H1 (cell line): Measurements from ENCODE around the gene SPEM3. TPM values are rescaled to one million over a fixed set of nuclear protein-coding genes. Genes with fewer than 3 reads are reported as not detected.

Source experiments
- CTCF ChIA-PET: fragments of 300-600 bp; sonication (Branson Sonifier 250); formaldehyde crosslinking; loops from one replicate; lab custom pipeline; 2021; ENCODE audit not compliant: partially characterized antibody; lab: Charles Lee
- POLR2A ChIA-PET: fragments of 300-600 bp; sonication (Branson Sonifier 250); formaldehyde crosslinking; loops from one replicate; lab custom pipeline; 2021; ENCODE audit warnings: inconsistent platforms; ENCODE audit not compliant: partially characterized antibody; lab: Charles Lee
- DNase-seq, 2 experiments: peaks; one replicate each; pipeline versions ENCODE4 v3.0.0 to v3.0.0-alpha.2; 2010 to 2022; ENCODE audit warnings: low spot score in 2 of 2, low read depth in 1 of 2, mixed read lengths in 1 of 2
- FAIRE-seq: peaks from 2 replicates; lab custom pipeline; 2011; peaks lifted over from hg19 to GRCh38; lab: Jason Lieb, UNC
- H2AFZ ChIP-seq: 2 replicates; pipeline ENCODE4 v1.8.1; 2012; ENCODE audit warnings: low read length, inconsistent platforms
- H2AK5ac ChIP-seq: 2 replicates; pipeline ENCODE4 v1.6.1; 2013; ENCODE audit warnings: low read depth, low read length
- H2BK120ac ChIP-seq: replicated peaks from 2 replicates; pipeline ENCODE3; 2013; ENCODE audit warnings: low read depth, low read length, inconsistent platforms
- H2BK12ac ChIP-seq: 2 replicates; pipeline ENCODE4 v1.6.1; 2013; ENCODE audit warnings: low read depth, low read length
- H2BK15ac ChIP-seq: 2 replicates; pipeline ENCODE4 v1.6.1; 2013; ENCODE audit warnings: low read length
- H2BK20ac ChIP-seq: 2 replicates; pipeline ENCODE4 v1.6.1; 2013; ENCODE audit warnings: low read length
- H2BK5ac ChIP-seq: 2 replicates; pipeline ENCODE4 v1.6.1; 2013; ENCODE audit warnings: low read depth, low read length
- H3K14ac ChIP-seq: 2 replicates; pipeline ENCODE4 v1.6.1; 2013; ENCODE audit warnings: inconsistent platforms; ENCODE audit not compliant: insufficient read length
- H3K18ac ChIP-seq: 2 replicates; pipeline ENCODE4 v1.6.1; 2013; ENCODE audit warnings: low read length; ENCODE audit errors: extremely low read depth
- H3K23ac ChIP-seq: 2 replicates; pipeline ENCODE4 v1.6.1; 2013; ENCODE audit warnings: inconsistent platforms; ENCODE audit not compliant: insufficient read length
- H3K23me2 ChIP-seq: 2 replicates; pipeline ENCODE4 v1.6.1; 2013; ENCODE audit warnings: low read depth, low read length
- H3K27ac ChIP-seq: 2 replicates; pipeline ENCODE4 v1.6.1; 2011; ENCODE audit warnings: low read depth, low read length, inconsistent platforms
- H3K27me3 ChIP-seq, 4 experiments: replicated peaks in 1 of 4; 1 replicate in 1 of 4; 2 replicates in 3 of 4; pipeline versions ENCODE4 v1.6.1 to v1.8.1; 2011 to 2013; ENCODE audit warnings: low read length in 3 of 4, mild to moderate bottlenecking in 3 of 4, inconsistent platforms in 2 of 4, mixed read lengths in 2 of 4, moderate library complexity in 1 of 4; ENCODE audit not compliant: control insufficient read depth in 3 of 4, insufficient read depth in 3 of 4; ENCODE audit errors: extremely low read depth in 1 of 4
- H3K36me3 ChIP-seq, 4 experiments: 2 replicates each; pipeline versions ENCODE4 v1.6.1 to v1.8.1; 2011 to 2013; ENCODE audit warnings: mild to moderate bottlenecking in 4 of 4, low read length in 3 of 4, moderate library complexity in 2 of 4, control low read depth in 1 of 4, inconsistent platforms in 1 of 4; ENCODE audit not compliant: insufficient read depth in 4 of 4, control insufficient read depth in 2 of 4
- H3K4ac ChIP-seq: replicated peaks from 2 replicates; pipeline ENCODE3; 2013; ENCODE audit warnings: low read length, low read depth, mixed read lengths, inconsistent platforms; ENCODE audit not compliant: insufficient read length
- H3K4me1 ChIP-seq, 4 experiments: replicated peaks in 1 of 4; 1 replicate in 1 of 4; 2 replicates in 3 of 4; pipeline versions ENCODE4 v1.6.1 to v1.8.1; 2011 to 2013; ENCODE audit warnings: low read length in 3 of 4, inconsistent platforms in 2 of 4, mixed read lengths in 1 of 4; ENCODE audit not compliant: insufficient read depth in 4 of 4, control insufficient read depth in 3 of 4
- H3K4me2 ChIP-seq, 2 experiments: 2 replicates each; pipeline versions ENCODE4 v1.6.1 to v1.8.1; 2011 to 2013; ENCODE audit warnings: low read depth in 2 of 2, low read length in 2 of 2, control low read depth in 1 of 2, inconsistent platforms in 1 of 2, mild to moderate bottlenecking in 1 of 2; ENCODE audit not compliant: insufficient read depth in 1 of 2
- H3K4me3 ChIP-seq, 4 experiments: fragments of 200-600, 300-600 bp in 1 of 4; sonication (generic), shearing (Covaris generic), sonication (Bioruptor Twin) in 1 of 4; 2 replicates each; pipeline versions ENCODE4 v1.5.1 to v1.8.1; 2011 to 2016; ENCODE audit warnings: low read length in 4 of 4, low read depth in 3 of 4, control low read depth in 2 of 4, inconsistent platforms in 2 of 4, mild to moderate bottlenecking in 2 of 4, mixed read lengths in 1 of 4, moderate library complexity in 1 of 4; ENCODE audit not compliant: insufficient read depth in 2 of 4; ENCODE audit errors: extremely low read depth in 1 of 4
- H3K56ac ChIP-seq: replicated peaks from 2 replicates; pipeline ENCODE3; 2013; ENCODE audit warnings: low read depth, mild to moderate bottlenecking, mixed read lengths, low read length, inconsistent platforms; ENCODE audit not compliant: insufficient read length
- H3K79me1 ChIP-seq: 2 replicates; pipeline ENCODE4 v1.6.1; 2013; ENCODE audit warnings: low read depth, low read length, control low read depth
- H3K79me2 ChIP-seq, 2 experiments: 2 replicates each; pipeline versions ENCODE4 v1.6.1 to v1.8.1; 2012 to 2013; ENCODE audit warnings: low read length in 2 of 2, mild to moderate bottlenecking in 2 of 2, inconsistent platforms in 1 of 2; ENCODE audit not compliant: insufficient read depth in 2 of 2, control insufficient read depth in 1 of 2
- H3K9ac ChIP-seq, 4 experiments: replicated peaks in 1 of 4; 1 replicate in 1 of 4; 2 replicates in 3 of 4; pipeline versions ENCODE4 v1.6.1 to v1.8.1; 2011 to 2013; ENCODE audit warnings: low read depth in 3 of 4, low read length in 3 of 4, control low read depth in 2 of 4, mild to moderate bottlenecking in 2 of 4, moderate library complexity in 2 of 4, inconsistent platforms in 1 of 4; ENCODE audit errors: extremely low read depth in 1 of 4
- H3K9me3 ChIP-seq, 2 experiments: 2 replicates each; pipeline versions ENCODE4 v1.6.1 to v1.8.1; 2012 to 2013; ENCODE audit warnings: mild to moderate bottlenecking in 2 of 2, moderate library complexity in 2 of 2, control low read depth in 1 of 2, inconsistent platforms in 1 of 2, low read depth in 1 of 2, low read length in 1 of 2, mixed read lengths in 1 of 2; ENCODE audit not compliant: insufficient read depth in 2 of 2
- H4K20me1 ChIP-seq, 2 experiments: replicated peaks in 1 of 2; 2 replicates each; pipeline versions ENCODE3 to v1.8.1; 2011 to 2013; ENCODE audit warnings: inconsistent platforms in 2 of 2, low read length in 2 of 2, mild to moderate bottlenecking in 1 of 2; ENCODE audit not compliant: insufficient read depth in 2 of 2, control insufficient read depth in 1 of 2
- H4K5ac ChIP-seq: 2 replicates; pipeline ENCODE4 v1.6.1; 2013; ENCODE audit warnings: low read length, low read depth, mixed read lengths, inconsistent platforms; ENCODE audit not compliant: insufficient read length
- H4K8ac ChIP-seq: 2 replicates; pipeline ENCODE4 v1.8.0; 2013; ENCODE audit warnings: mild to moderate bottlenecking, moderate library complexity, low read length, inconsistent platforms; ENCODE audit not compliant: insufficient read depth; ENCODE audit errors: extremely low read depth
- H4K91ac ChIP-seq: replicated peaks from 2 replicates; pipeline ENCODE3; 2013; ENCODE audit warnings: low read length, mixed read lengths, inconsistent platforms; ENCODE audit not compliant: insufficient read length
- KDM4A ChIP-seq: IDR thresholded peaks from one replicate; pipeline ENCODE4 v1.7.1; 2012; ENCODE audit warnings: low read depth, mild to moderate bottlenecking, moderate library complexity, low read length, inconsistent platforms; ENCODE audit not compliant: severe bottlenecking
- SRF ChIP-seq: IDR thresholded peaks from 2 replicates; pipeline ENCODE4 v1.6.1; 2011; ENCODE audit warnings: mild to moderate bottlenecking, low read depth, low read length, moderate library complexity
- WGBS, 2 experiments: shearing (Covaris generic) in 1 of 2; methylation state at CpG; one replicate each; pipeline versions ENCODE4 v1.1.6 to v1.1.7; 2013 to 2015; ENCODE audit warnings: low lambda C conversion rate in 2 of 2, mixed read lengths in 2 of 2, inconsistent platforms in 1 of 2, low coverage in 1 of 2, missing lambda C conversion rate in 1 of 2; ENCODE audit not compliant: insufficient replicate concordance in 2 of 2, insufficient coverage in 1 of 2, insufficient read length in 1 of 2; ENCODE audit errors: extremely low coverage in 1 of 2, missing lambda C conversion rate in 1 of 2; 5-methylcytosine and 5-hydroxymethylcytosine counted together
- polyA plus RNA-seq, 7 experiments: library from polyadenylated mRNA; depleted of rRNA in 3 of 7; stranded (reverse) in 5 of 7; unstranded in 2 of 7; fragments of >200 nt in 5 of 7; fragments of 200-250 nt in 2 of 7; gene quantifications; 1 replicate in 5 of 7; 2 replicates in 1 of 7; 4 replicates in 1 of 7; pipeline versions ENCODE4 v1.2.1 to v1.2.3, GENCODE V29; 2011 to 2013; ENCODE audit warnings: missing spikeins in 2 of 7, mixed read lengths in 2 of 7
- total RNA-seq: library from RNA; stranded (reverse); fragmentation: NEBNext Ultra II Directional; extraction: Animal tissue kit (Norgen Biotek cat#: 25700); gene quantifications from 2 replicates; pipeline ENCODE4 v1.2.1, GENCODE V29; 2021

SPEM3 gene
- total and polyA plus RNA-seq, 2 of the 8 experiments (the other 6 are each of a cell fraction or from before 2014, with no cell fraction given): 0.02 TPM; not detected in 1

- no peaks in the 10 kb centered on the region for H3K9me3 ChIP-seq
- H3K4ac ChIP-seq: peak within 1 kb of the TSS; percentile 58
- H3K56ac ChIP-seq: peak within 1 kb of the TSS; percentile 77
- H3K79me1 ChIP-seq: no peaks in the 10 kb centered on the region
- no peak within 1 kb of the TSS for H2BK15ac ChIP-seq
- peak within 1 kb of the TSS; percentile 94 for H4K91ac ChIP-seq
- H3K4me2 ChIP-seq: peak within 1 kb of the TSS; percentile 91
- no peak for DNase-seq
- peak within 1 kb of the TSS; percentile 50 to 95 (median 92); a peak in 6 of 7 replicates for H3K9ac ChIP-seq
- H3K4me1 ChIP-seq: peaks cover 2 to 33% (median 16%) of the 10 kb centered on the region in 4 experiments
- H2BK12ac ChIP-seq: peak within 1 kb of the TSS; percentile 80; the same call in 1 of the 2 replicates
- peak within 1 kb of the TSS; percentile 95 for H4K5ac ChIP-seq
- H3K18ac ChIP-seq: peak within 1 kb of the TSS; percentile 100
- H4K8ac ChIP-seq: no peak within 1 kb of the TSS
- no peaks in the 10 kb centered on the region for H4K20me1 ChIP-seq
- H2BK120ac ChIP-seq: peak within 1 kb of the TSS; percentile 57
- H3K23ac ChIP-seq: no peak within 1 kb of the TSS
- H3K23me2 ChIP-seq: peaks cover 31% of the 10 kb centered on the region
- CTCF ChIA-PET: interaction anchor here (1.1 to 1.9 kb wide), 6 partner anchors 9 to 79 kb away, joined by 3 to 5 read pairs (median 3); partner anchors contain the start of gene TMEM256
- peak within 1 kb of the TSS; percentile 9; the same call in 1 of the 2 replicates for H2BK20ac ChIP-seq
- TF ChIP-seq KDM4A (peak; percentile 15), SRF (no peak)
- TF ChIP-seq, all 59 proteins: peak for 1
- POLR2A ChIA-PET: interaction anchor here (0.5 to 15.5 kb wide), 20 partner anchors 9 to 205 kb away, joined by 3 to 339 read pairs (median 4); partner anchors contain the start of genes ACAP1, DVL2, NLGN2 and POLR2A
- Histone ChIP-seq H2AFZ (no peak within 1 kb of the TSS), H3K36me3 (no peaks in the 10 kb centered on the region), H3K27me3 (peaks cover 2 to 19% (median 13%) of the 10 kb centered on the region in 4 experiments; a peak in 6 of 7 replicates), H3K14ac (no peak within 1 kb of the TSS), H3K4me3 (peak within 1 kb of the TSS; percentile 50 to 83 (median 67)), H2BK5ac (peak within 1 kb of the TSS; percentile 90), H3K27ac (peak within 1 kb of the TSS; percentile 98), H2AK5ac (no peak within 1 kb of the TSS), H3K79me2 (no peaks in the 10 kb centered on the region)
- no peak for FAIRE-seq
- 3% methylated on average over 15 of the region's 50 CpGs; no CpG with 5 or more reads in 1 of the 2 experiments for WGBS, 2 experiments
Measured at GRCh38 chr17:7439462-7440112, 10.9 kb downstream of the SPEM3 start, which contains the start of gene FGF11. Gene FGF11, plus strand, starts transcription at chr17:7439512. Its CDS starts 109 bp downstream, at chr17:7439621.
